Natural killer cell treated with Interleukin-12 subunit alpha and Interleukin-12 subunit beta and Interleukin-15 and Interleukin-18, amount 100 ng/mL, for 72 hours (primary cell): ENCODE results near the gene DPP6. TPM values are rescaled to one million over a fixed set of nuclear protein-coding genes. Genes with fewer than 3 reads are reported as not detected.

Source experiments
- ATAC-seq, 2 donors: fragments of 150-1000 bp; cut with Tn5 transposase in 1 of 2; sonication (Bioruptor Pico), chemical (Tn5 transposase) in 1 of 2; 2 replicates each; pipeline ENCODE4 v1.10.0; 2021
- DNase-seq: peaks from one replicate; pipeline ENCODE4 v3.0.0; 2022; ENCODE audit warnings: low spot score
- H3K27ac Mint-ChIP-seq, 2 donors: 1 replicate in 1 of 2; 2 replicates in 1 of 2; pipeline ENCODE4 v1.8.0; 2022; ENCODE audit warnings: mixed read lengths in 2 of 2, mild to moderate bottlenecking in 1 of 2, moderate library complexity in 1 of 2
- H3K27me3 Mint-ChIP-seq, 2 donors: 1 replicate in 1 of 2; 2 replicates in 1 of 2; pipeline ENCODE4 v1.8.0; 2022; ENCODE audit warnings: mixed read lengths in 2 of 2
- H3K36me3 Mint-ChIP-seq: one replicate; pipeline ENCODE4 v1.8.0; 2022; ENCODE audit warnings: mixed read lengths
- H3K4me1 Mint-ChIP-seq, 2 donors: 1 replicate in 1 of 2; 2 replicates in 1 of 2; pipeline ENCODE4 v1.8.0; 2022; ENCODE audit warnings: low read depth in 2 of 2, mixed read lengths in 2 of 2, mild to moderate bottlenecking in 1 of 2
- H3K4me3 Mint-ChIP-seq: one replicate; pipeline ENCODE4 v1.8.0; 2022; ENCODE audit warnings: mixed read lengths
- H3K9me3 Mint-ChIP-seq: 2 replicates; pipeline ENCODE4 v1.8.0; 2022; ENCODE audit warnings: mixed read lengths
- total RNA-seq, 2 donors: library from RNA; stranded (reverse); gene quantifications; one replicate each; pipeline ENCODE4 v1.2.3, GENCODE V29; 2022

DPP6 gene
- total RNA-seq, 2 donors from 2014 or later = not detected

- Mint-ChIP-seq H3K27me3 (no peaks in the 10 kb centered on the region), H3K9me3 (peaks cover 16% of the 10 kb centered on the region), H3K4me1 (no peaks in the 10 kb centered on the region), H3K36me3 (no peaks in the 10 kb centered on the region), H3K27ac (no peak overlapping the region), H3K4me3 (no peak overlapping the region)
- ATAC-seq (no peak), DNase-seq (no peak)
Observed at GRCh38 chr7:154581251-154581890, 529.2 kb downstream of the DPP6 start.

- no peak overlapping the region for H3K27ac Mint-ChIP-seq
- H3K4me1 Mint-ChIP-seq = no peaks in the 10 kb centered on the region
- DNase-seq (no peak), ATAC-seq (no peak)
- H3K4me3 Mint-ChIP-seq = no peak overlapping the region
- H3K9me3 Mint-ChIP-seq = peaks cover 14% of the 10 kb centered on the region
- no peaks in the 10 kb centered on the region for H3K36me3 Mint-ChIP-seq
- H3K27me3 Mint-ChIP-seq = no peaks in the 10 kb centered on the region
Observed at GRCh38 chr7:154583454-154583853, 531.3 kb downstream of the DPP6 start.

GRCh38 chr7:154584352-154585252 is 532.4 kb downstream of the DPP6 start:
- no peaks in the 10 kb centered on the region for H3K27me3 Mint-ChIP-seq
- peaks cover 14% of the 10 kb centered on the region for H3K9me3 Mint-ChIP-seq
- H3K27ac Mint-ChIP-seq = no peak overlapping the region
- no peaks in the 10 kb centered on the region for H3K36me3 Mint-ChIP-seq
- ATAC-seq = no peak
- H3K4me1 Mint-ChIP-seq = no peaks in the 10 kb centered on the region
- H3K4me3 Mint-ChIP-seq = no peak overlapping the region
- DNase-seq = no peak

- no peak overlapping the region for H3K4me3 Mint-ChIP-seq
- peaks cover 4% of the 10 kb centered on the region for H3K36me3 Mint-ChIP-seq
- no peak for ATAC-seq
- H3K27ac Mint-ChIP-seq = no peak overlapping the region
- DNase-seq = no peak
- no peaks in the 10 kb centered on the region for H3K27me3 Mint-ChIP-seq
- no peaks in the 10 kb centered on the region for H3K4me1 Mint-ChIP-seq
- peaks cover 15% of the 10 kb centered on the region for H3K9me3 Mint-ChIP-seq
Observed at GRCh38 chr7:154587792-154588191, 535.6 kb downstream of the DPP6 start.

GRCh38 chr7:154591544-154591943 is 539.3 kb downstream of the DPP6 start:
- no peak for ATAC-seq
- Mint-ChIP-seq H3K27me3 (no peaks in the 10 kb centered on the region), H3K9me3 (peaks cover 18% of the 10 kb centered on the region), H3K27ac (no peak overlapping the region), H3K4me3 (no peak overlapping the region), H3K36me3 (peaks cover 4% of the 10 kb centered on the region), H3K4me1 (no peaks in the 10 kb centered on the region)
- DNase-seq = no peak

- no peak overlapping the region for H3K4me3 Mint-ChIP-seq
- no peaks in the 10 kb centered on the region for H3K27me3 Mint-ChIP-seq
- ATAC-seq (no peak), DNase-seq (no peak)
- no peak overlapping the region for H3K27ac Mint-ChIP-seq
- peaks cover 4% of the 10 kb centered on the region for H3K36me3 Mint-ChIP-seq
- peaks cover 20% of the 10 kb centered on the region for H3K9me3 Mint-ChIP-seq
- no peaks in the 10 kb centered on the region for H3K4me1 Mint-ChIP-seq
Observed at GRCh38 chr7:154592388-154592787, 540.2 kb downstream of the DPP6 start.

- no peaks in the 10 kb centered on the region for H3K4me1 Mint-ChIP-seq
Observed at GRCh38 chr7:154598396-154598795, 546.2 kb downstream of the DPP6 start.

GRCh38 chr7:154598864-154599263 is 546.7 kb downstream of the DPP6 start:
- Mint-ChIP-seq H3K4me3 (no peak overlapping the region), H3K27ac (no peak overlapping the region), H3K36me3 (no peaks in the 10 kb centered on the region), H3K9me3 (peaks cover 17% of the 10 kb centered on the region), H3K27me3 (no peaks in the 10 kb centered on the region), H3K4me1 (no peaks in the 10 kb centered on the region)
- ATAC-seq (no peak), DNase-seq (no peak)

More at GRCh38 chr7:154598396-154598795, 546.2 kb downstream of the DPP6 start:
- H3K9me3 Mint-ChIP-seq = peaks cover 17% of the 10 kb centered on the region
- no peaks in the 10 kb centered on the region for H3K27me3 Mint-ChIP-seq
- no peaks in the 10 kb centered on the region for H3K36me3 Mint-ChIP-seq
- no peak for ATAC-seq
- DNase-seq = no peak
- H3K27ac Mint-ChIP-seq = no peak overlapping the region
- H3K4me3 Mint-ChIP-seq = no peak overlapping the region

GRCh38 chr7:154610903-154611302 is 558.7 kb downstream of the DPP6 start:
- no peak for DNase-seq
- Mint-ChIP-seq H3K36me3 (no peaks in the 10 kb centered on the region), H3K9me3 (peaks cover 8% of the 10 kb centered on the region), H3K4me3 (no peak overlapping the region), H3K27me3 (no peaks in the 10 kb centered on the region), H3K27ac (no peak overlapping the region), H3K4me1 (no peaks in the 10 kb centered on the region)
- ATAC-seq = no peak

GRCh38 chr7:154613811-154614210 is 561.6 kb downstream of the DPP6 start:
- no peak overlapping the region for H3K4me3 Mint-ChIP-seq
- DNase-seq = no peak
- no peak for ATAC-seq
- H3K9me3 Mint-ChIP-seq = peaks cover 8% of the 10 kb centered on the region
- no peaks in the 10 kb centered on the region for H3K36me3 Mint-ChIP-seq
- H3K27ac Mint-ChIP-seq = no peak overlapping the region
- no peaks in the 10 kb centered on the region for H3K4me1 Mint-ChIP-seq
- H3K27me3 Mint-ChIP-seq = no peaks in the 10 kb centered on the region

GRCh38 chr7:154620141-154620755 is 568.0 kb downstream of the DPP6 start:
- DNase-seq = no peak
- Mint-ChIP-seq H3K4me1 (no peaks in the 10 kb centered on the region), H3K9me3 (peaks cover 17% of the 10 kb centered on the region), H3K27ac (no peak overlapping the region), H3K36me3 (no peaks in the 10 kb centered on the region), H3K27me3 (no peaks in the 10 kb centered on the region), H3K4me3 (no peak overlapping the region)
- no peak for ATAC-seq

- Mint-ChIP-seq H3K27ac (no peak overlapping the region), H3K9me3 (peaks cover 16% of the 10 kb centered on the region), H3K27me3 (no peaks in the 10 kb centered on the region), H3K4me1 (no peaks in the 10 kb centered on the region), H3K4me3 (no peak overlapping the region), H3K36me3 (no peaks in the 10 kb centered on the region)
- DNase-seq (no peak), ATAC-seq (no peak)
Observed at GRCh38 chr7:154623399-154623798, 571.2 kb downstream of the DPP6 start.

GRCh38 chr7:154627646-154628290 is 575.6 kb downstream of the DPP6 start:
- H3K27me3 Mint-ChIP-seq = no peaks in the 10 kb centered on the region
- DNase-seq (no peak), ATAC-seq (no peak)
- H3K36me3 Mint-ChIP-seq = no peaks in the 10 kb centered on the region
- no peak overlapping the region for H3K27ac Mint-ChIP-seq
- peaks cover 15% of the 10 kb centered on the region for H3K9me3 Mint-ChIP-seq
- H3K4me1 Mint-ChIP-seq = no peaks in the 10 kb centered on the region
- no peak overlapping the region for H3K4me3 Mint-ChIP-seq

- Mint-ChIP-seq H3K4me1 (no peaks in the 10 kb centered on the region), H3K9me3 (peaks cover 12% of the 10 kb centered on the region), H3K27ac (no peak overlapping the region), H3K36me3 (no peaks in the 10 kb centered on the region), H3K27me3 (no peaks in the 10 kb centered on the region), H3K4me3 (no peak overlapping the region)
- ATAC-seq (no peak), DNase-seq (no peak)
Observed at GRCh38 chr7:154628556-154628955, 576.4 kb downstream of the DPP6 start.
